Middle frontal gyrus (tissue), 1 donor: ENCODE measurements around the gene NOP53.
"Not testable (repeated sequence)": the region's sequence is repeated elsewhere in the genome, so short reads cannot be mapped to it uniquely, and the experiment has no call there.

Experiments used
- DNase-seq: peaks from one replicate; pipeline ENCODE4 v3.0.0-alpha.2; 2015; ENCODE audit warnings: low spot score; ENCODE audit errors: extremely low spot score

NOP53 gene

DNA sequence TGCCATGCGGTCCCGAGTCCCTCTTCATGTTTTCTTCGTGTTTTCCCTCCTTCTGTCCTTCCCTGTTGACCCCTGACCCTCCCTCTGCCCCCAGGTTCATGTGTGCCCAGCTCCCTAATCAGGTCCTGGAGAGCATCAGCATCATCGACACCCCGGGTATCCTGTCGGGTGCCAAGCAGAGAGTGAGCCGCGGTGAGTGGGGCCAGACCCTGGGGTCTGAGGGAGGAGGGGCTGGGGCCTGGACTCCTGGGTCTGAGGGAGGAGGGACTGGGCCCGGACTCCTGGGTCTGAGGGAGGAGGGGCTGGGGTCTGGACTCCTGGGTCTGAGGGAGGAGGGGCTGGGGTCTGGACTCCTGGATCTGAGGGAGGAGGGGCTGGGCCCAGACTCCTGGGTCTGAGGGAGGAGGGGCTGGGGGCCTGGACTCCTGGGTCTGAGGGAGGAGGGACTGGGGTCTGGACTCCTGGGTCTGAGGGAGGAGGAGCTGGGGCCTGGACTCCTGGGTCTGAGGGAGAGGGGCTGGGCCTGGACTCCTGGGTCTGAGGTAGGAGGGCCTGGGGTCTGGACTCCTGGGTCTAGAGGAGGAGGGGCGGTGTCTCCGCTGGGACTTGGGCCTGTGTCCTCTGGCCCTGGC is 26.8 kb upstream of the NOP53 start:
- DNase-seq: not testable (repeated sequence)

DNA sequence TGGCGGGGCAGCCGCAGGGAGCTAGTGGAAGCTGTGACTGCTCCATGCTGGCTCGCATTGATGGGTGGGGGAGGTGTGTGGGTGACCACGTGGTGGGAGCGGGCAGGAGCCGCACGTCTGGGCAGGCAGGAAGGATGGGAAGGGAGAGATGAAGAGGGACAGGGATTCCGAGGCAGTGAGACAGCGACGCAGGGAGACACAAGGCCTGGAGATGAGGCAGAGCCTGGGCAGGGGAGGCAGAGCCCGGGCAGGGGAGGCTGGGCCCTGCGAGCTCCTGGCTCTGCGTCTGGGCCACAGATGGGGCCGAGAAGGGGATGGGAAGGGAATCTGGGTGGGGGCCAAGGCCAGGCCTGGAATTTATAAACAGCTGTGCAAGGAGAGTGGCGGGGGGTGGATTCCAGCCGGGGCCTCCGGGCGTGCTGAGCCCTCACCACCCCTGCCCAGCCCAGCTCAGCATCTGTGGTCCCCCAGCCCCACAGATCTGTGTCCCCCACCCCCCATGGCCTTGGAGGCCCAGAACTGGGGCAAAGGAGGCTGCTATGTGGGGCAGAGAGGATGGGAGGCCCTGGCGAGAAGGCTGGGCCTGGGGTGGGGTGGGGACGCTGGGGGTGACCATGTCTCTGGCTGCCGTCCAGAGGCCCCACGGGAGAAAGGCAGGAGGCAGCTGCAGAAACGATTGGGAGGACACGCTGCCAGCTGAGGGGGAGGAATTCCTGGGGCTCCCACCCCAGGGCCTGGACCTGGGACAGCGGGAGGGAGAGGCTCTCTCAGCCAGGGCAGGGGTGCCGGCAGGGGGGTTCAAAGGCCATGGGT is 26.1 kb upstream of the NOP53 start:
- no peak for DNase-seq

DNA sequence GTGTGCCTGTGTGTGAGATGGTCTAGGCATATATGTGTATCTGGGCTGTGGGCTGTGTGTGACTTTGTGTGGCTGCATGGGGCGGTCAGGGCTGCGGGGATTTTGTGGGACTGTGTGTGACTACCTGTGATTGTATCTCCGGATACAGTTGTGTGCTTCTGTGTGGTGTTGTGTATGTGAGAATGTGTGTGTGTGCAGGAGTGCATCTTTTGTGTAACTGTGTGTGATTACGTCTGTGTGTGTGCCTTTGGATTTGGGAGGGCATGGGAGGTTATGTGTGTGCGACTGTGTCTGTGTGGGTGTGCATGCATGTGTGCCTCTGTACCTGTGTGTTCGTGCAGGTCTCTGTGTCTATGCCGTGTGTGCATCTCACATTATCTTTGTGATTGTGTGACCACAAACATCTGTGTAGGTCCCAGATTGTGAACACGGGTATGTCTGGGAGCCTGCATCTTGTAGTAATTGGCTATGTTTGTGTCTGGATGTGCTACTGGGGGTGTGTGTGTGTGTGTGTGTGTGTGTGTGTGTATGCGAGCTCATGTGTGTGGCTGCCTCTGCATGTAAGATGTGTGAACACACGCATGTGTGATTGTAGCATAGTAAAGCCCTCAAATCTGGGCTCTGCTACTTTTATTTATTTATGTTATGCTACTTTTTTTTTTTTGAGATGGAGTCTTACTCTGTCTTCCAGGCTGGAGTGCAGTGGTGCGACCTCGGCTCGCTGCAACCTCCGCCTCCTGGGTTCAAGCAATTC is 24.5 kb upstream of the NOP53 start:
- DNase-seq: no peak

DNA sequence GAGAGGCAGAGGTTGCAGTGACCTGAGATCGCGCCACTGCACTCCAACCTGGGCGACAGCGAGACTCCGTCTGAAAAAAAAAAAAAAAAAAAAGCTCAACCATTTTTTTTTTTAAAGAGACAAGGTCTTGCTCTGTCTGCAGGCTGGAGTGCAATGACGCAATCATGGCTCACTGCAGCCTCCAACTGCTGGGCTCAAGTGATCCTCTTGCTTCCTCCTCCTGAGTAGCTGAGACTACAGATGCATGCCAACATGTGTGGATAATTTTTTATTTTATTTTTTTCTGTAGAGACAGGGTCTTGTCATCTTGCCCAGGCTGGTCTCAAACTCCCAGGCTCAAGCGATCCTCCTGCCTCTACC is 21.8 kb upstream of the NOP53 start:
- DNase-seq: no peak

DNA sequence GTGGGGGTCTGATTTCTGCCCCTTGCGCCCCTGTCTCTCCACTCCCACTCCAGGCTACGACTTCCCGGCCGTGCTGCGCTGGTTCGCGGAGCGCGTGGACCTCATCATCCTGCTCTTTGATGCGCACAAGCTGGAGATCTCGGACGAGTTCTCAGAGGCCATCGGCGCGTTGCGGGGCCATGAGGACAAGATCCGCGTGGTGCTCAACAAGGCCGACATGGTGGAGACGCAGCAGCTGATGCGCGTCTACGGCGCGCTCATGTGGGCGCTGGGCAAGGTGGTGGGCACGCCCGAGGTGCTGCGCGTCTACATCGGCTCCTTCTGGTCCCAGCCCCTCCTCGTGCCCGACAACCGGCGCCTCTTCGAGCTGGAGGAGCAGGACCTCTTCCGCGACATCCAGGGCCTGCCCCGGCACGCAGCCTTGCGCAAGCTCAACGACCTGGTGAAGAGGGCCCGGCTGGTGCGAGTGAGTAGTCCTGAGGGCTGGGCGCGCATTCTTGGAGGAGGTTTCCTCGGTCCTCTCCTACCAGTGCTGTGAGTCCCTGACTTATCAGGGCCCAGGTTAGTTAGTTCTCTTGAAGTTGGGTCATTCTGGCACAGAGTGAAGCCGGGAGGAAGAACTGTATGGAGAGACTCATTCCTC is 19.5 kb upstream of the NOP53 start:
- no peak for DNase-seq

DNA sequence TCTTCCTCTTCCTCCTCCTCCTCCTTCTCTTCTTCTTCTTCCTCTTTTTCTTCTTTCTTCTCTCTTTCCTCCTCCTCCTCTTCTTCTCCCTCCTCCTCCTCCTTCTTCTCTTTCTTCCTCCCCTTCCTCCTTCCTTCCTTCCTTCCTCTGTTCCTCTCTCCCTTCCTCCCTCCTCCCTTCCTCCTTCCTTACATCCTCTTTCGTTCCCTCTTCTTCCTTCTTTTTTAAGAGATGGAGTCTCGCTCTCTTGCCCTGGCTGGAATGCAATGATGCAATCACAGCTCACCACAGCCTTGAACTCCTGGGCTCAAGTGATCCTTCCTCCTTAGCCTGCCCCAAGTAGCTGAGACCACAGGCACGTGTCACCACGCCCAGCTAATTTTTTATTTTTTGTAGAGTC is 18.9 kb upstream of the NOP53 start:
- no peak for DNase-seq

DNA sequence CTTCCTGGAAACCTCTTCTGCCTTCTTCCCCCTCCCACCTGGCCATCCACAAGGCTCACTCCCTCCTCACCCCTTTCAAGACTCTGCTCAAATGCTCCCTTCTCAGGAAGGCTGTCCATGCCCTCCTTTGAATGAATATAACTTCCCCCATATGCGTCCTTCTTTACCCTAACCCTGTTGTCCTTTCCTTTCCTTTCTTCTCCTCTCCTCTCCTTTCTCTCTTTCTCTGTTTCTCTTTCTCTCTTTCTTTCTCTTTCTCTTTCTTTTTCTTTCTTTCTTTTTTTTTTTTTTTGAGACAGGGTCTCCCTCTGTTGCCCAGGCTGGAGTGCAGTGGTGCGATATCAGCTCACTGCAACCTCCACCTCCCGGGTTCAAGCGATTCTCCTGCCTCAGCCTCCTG is 17.1 kb upstream of the NOP53 start:
- not testable (repeated sequence) for DNase-seq

DNA sequence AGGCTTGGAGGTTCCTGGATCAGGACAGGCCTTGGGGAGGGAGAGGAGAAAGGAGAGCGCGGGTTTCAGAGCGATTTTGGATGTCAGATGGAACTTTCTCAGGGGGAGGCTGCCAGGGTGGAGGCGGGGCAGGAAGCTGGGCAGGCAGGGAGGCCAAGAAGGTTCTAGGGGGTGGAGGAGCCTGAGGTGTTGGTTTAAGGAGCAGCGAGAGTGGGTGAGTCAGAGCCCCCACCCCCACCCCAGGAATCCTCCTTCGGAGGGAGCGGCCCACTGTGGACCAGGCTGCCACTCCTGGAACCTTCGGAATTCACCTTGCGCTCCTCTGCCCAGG is 15.9 kb upstream of the NOP53 start:
- no peak for DNase-seq

DNA sequence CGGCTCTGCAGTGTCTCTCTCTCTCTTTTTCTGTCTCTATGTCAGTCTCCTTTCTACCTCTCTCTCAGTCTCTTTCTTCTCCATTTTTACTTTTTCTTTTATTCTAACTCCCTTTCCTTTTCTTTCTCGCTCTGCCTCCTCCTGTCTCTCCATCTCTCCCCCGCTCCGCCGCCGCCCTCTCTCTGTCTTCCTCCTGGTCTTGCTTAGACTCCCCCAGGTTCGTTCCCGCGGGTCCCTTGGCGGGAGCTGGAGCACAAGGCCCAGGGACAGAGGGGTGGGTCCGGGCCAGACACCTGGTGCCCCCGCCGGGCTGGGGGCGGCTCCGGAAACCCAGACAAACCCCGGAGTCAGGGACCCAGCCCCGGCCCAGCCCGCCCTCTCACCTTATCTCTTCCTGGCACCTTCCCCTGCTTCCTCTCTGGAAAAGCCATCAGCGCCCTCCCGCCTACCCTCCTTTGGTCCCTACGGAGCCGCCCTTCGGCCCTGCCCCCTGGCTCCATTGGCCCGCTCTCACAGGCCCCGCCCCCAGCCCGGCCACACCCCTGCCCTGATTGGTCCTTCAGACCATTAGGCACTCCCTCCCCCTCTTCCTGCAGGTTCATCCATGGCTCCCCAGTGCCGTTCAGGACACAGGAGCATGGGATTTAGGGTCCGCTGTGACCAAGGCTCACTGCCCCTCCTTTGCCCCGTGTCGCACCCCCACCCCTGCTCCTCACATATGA is 15.4 kb upstream of the NOP53 start:
- no peak for DNase-seq

DNA sequence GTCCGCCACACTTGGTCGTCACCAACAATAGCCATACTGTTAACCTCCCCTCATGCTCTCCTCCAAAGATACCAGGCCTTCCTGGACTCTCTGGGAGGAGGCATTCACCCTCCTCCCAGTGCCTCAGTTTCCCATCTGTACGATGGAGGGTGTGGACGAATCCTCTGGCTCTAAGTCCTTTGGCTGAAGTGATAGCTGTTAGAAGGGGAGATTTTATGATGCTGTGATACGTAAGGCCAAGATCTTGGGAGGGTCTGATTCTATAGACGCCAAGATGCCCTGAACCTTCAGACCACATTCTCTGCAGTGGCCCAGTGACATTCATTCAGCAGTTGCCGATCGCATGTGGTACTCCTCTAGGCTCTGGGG is 14.8 kb upstream of the NOP53 start:
- DNase-seq: no peak

DNA sequence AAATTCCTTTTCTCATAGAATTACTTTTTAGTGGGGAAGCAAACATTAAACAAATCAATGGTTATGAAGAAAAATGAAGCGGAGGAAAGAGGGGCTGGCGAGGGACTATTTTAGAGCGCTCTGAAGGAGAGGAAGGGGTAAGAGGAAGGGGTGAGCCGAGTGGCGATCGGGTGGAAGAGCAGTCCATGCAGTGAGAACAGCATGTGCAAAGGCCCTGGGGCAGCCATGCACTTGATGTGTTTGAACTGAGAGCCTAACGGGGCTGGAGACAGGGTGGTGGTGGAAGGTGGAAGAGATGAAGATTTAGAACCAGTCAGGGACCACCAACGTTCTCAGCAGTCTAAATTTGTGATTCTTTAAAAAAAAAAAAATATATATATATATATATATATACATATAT is 14.4 kb upstream of the NOP53 start:
- DNase-seq: no peak

DNA sequence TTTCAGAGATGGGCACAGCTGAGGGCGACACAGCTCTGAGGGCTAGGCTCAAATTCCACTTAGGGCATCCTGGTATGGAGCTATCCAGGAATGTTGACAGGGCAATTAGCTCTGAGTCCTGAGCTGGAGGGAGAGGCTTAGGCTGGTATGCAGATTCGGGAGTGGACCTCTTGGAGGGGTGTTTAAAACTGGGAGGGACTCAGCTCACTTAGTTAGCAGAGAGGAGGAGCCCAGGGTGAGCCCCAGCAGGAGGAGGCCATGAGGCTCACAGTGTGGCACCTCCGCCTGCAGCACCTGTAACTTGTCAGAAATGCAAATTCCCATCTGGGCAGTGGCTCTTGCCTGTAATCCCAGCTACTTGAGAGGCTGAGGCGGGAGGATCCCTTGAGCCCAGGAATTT is 10.2 kb upstream of the NOP53 start:
- DNase-seq: no peak

DNA sequence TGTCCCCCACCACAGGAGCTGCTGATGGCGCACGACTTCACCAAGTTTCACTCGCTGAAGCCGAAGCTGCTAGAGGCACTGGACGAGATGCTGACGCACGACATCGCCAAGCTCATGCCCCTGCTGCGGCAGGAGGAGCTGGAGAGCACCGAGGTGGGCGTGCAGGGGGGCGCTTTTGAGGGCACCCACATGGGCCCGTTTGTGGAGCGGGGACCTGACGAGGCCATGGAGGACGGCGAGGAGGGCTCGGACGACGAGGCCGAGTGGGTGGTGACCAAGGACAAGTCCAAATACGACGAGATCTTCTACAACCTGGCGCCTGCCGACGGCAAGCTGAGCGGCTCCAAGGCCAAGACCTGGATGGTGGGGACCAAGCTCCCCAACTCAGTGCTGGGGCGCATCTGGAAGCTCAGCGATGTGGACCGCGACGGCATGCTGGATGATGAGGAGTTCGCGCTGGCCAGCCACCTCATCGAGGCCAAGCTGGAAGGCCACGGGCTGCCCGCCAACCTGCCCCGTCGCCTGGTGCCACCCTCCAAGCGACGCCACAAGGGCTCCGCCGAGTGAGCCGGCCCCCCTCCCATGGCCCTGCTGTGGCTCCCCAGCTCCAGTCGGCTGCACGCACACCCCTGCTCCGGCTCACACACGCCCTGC is 4.4 kb upstream of the NOP53 start:
- DNase-seq: no peak

DNA sequence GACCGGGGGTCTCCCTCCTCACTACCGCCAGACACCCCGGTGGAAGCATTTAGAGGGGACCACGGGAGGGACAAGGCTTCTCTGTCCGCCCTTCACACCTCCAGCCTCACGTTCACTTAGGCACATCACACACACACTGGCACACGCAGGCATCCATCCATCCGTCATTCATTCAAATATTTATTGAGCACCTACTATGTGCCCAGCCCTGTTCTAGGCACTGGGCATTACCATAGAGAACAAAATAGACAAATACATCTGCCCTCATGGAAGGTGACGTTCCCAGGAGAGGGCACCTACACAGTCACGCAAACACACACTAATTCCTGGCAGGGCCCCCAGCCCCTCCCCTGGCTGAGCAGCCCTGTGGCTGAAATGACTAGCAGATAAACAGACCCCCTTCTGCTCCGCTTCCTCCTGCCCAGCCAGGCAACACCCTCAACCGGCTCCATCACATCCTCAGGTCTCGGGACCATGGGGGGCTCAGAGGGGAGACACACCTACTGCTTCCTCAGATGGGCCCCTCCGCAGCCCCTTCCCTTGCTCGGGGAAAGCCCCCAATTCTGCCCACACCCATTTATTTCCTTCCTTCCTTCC is 3.7 kb upstream of the NOP53 start:
- DNase-seq: no peak

DNA sequence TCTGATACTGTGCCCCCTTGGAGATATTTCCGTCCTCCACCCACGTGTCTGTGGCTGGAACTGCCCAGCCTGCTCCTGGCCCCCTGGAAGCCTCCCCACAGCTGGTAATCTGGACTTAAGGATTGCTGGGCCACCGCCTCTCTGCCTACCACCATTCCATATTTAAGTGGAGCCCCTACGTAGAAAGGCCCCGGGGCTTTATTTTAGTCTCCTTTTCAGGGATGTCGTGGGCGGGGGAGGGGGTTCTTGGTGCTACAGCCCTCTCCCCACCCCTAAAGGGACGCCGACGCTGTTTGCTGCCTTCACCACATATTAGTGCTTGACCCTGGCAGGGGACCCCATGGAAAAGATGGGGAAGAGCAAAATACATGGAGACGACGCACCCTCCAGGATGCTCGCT is 2.7 kb upstream of the NOP53 start:
- DNase-seq: no peak

DNA sequence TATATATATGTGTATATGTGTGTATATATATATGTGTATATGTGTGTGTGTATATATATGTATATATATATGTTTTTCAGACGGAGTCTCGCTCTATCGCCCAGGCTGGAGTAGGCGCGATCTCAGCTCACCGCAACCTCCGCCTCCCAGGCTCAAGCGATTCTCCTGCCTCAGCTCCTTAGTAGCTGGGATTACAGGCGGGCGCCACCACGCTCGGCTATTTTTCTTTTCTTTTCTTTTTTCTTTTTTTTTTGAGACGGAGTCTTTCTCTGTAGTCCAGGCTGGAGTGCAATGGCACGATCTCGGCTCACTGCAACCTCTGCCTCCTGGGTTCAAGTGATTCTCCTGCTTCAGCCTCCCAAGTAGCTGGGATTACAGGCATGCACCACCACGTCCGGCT is 783 bp downstream of the NOP53 start:
- DNase-seq: not testable (repeated sequence)

DNA sequence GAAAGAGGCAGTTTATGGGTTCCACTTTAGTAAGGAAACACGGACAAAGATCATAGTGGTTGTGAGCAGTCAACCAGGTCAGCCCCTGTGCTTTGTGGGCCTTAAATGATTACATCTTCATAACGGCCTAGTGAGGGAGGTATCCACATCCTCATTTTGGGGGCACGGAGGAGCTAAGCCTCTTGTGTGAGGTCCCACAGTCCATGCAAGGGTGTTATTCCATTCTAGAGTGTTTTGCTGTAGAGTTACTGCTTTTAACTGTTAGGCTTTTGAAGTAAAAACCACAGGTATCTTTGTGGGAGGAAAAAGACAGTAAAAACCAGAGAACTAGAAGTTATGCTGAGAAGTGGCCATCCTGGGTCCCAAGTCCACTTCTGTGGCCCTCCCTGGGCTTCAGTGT is 4.0 kb downstream of the NOP53 start:
- no peak for DNase-seq

DNA sequence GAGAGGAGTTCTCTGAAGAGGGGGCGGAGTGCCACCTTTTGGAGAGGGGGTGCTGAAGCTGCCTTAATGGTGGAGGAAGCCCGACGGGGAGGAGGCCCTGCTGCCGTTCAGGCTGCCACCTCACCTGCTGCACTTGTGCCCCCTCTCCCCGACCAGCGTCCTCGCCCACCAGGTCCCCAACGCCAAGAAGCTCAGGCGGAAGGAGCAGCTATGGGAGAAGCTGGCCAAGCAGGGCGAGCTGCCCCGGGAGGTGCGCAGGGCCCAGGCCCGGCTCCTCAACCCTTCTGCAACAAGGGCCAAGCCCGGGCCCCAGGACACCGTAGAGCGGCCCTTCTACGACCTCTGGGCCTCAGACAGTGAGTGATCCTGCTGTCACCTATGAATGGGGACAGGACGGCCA is 5.4 kb downstream of the NOP53 start:
- no peak for DNase-seq

DNA sequence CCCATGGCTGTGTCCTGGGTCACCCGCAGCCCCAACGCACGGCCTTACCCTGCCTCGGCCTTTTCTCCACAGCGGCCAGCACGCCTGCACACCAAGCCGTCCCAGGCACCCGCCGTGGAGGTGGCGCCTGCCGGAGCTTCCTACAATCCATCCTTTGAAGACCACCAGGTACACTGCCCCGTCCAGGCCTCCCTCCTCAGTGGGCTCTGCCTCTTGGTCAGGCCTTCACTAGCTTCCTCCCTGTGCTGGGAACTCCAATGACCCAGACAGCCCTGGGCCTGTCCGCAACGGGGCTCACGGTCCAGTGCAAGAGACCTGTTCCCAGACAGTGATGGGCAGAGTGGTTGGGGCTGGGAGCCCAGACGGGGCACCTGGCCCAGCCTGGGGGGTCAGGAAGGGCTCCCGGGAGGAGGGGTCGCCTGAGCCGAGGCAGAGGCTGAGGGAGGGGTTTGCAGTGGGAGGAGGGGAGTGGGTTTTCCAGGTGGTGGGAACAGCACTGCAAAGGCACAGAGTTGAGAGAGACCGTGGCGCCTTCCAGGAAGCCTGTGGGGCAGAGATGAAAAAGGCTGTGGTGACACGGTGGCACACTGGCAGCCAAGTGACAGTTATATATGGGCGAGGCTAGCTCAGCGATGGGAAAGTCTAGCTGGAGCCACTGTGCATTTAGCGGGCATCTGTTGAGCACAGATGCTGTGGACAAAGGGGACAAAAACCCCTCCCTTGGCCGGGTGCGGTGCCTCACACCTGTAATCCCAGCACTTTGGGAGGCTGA is 7.3 kb downstream of the NOP53 start:
- no peak for DNase-seq
